GM12878 (cell line): ENCODE data around the gene CHST2. TPM values are rescaled to one million over a fixed set of nuclear protein-coding genes. Genes with fewer than 3 reads are reported as not detected.

Source experiments
- ATAC-seq: fragments of 200-7000 bp; cut with Tn5 transposase; 3 replicates; pipeline ENCODE4 v1.9.1; 2020; ENCODE audit warnings: mild to moderate bottlenecking, moderate library complexity
- BruUV-seq: library from RNA; stranded (reverse); fragments of 400-500 nt; replicated peaks from 2 replicates; lab custom pipeline; 2021; lab: Mats Ljungman, UMichigan
- CTCF ChIA-PET: fragments of 300-600 bp; sonication (Branson Sonifier 250); formaldehyde crosslinking; extraction: SDS; loops from one replicate; lab custom pipeline; 2021; ENCODE audit warnings: inconsistent platforms; lab: Yijun Ruan, JAX
- POLR2A ChIA-PET: fragments of 350-600 bp; formaldehyde crosslinking; extraction: SDS; loops from one replicate; lab custom pipeline; 2021; ENCODE audit warnings: inconsistent platforms; lab: Charles Lee
- RAD21 ChIA-PET: fragments of 300-600 bp; sonication (Branson Sonifier 250); formaldehyde crosslinking; loops from one replicate; lab custom pipeline; 2023; ENCODE audit warnings: antibody characterized with exemption; ENCODE audit not compliant: unreplicated experiment; lab: Charles Lee
- SMC1A ChIA-PET: fragments of 300-600 bp; sonication (Branson Sonifier 250); formaldehyde crosslinking; loops from one replicate; lab custom pipeline; 2023; ENCODE audit not compliant: unreplicated experiment, uncharacterized antibody; lab: Charles Lee
- DNase-seq: peaks from one replicate; pipeline ENCODE4 v3.0.0-alpha.2; 2011; ENCODE audit warnings: low read depth, low spot score
- FAIRE-seq: peaks from 3 replicates; lab custom pipeline; 2011; peaks lifted over from hg19 to GRCh38; lab: Jason Lieb, UNC
- H2AFZ ChIP-seq: 2 replicates; pipeline ENCODE4 v1.6.0; 2011; ENCODE audit warnings: low read depth, low read length, control low read depth; ENCODE audit not compliant: control insufficient read depth
- H3K27ac ChIP-seq: 2 replicates; pipeline ENCODE4 v1.5.1; 2011; ENCODE audit warnings: control low read depth; ENCODE audit not compliant: control insufficient read depth, insufficient read depth
- H3K27me3 ChIP-seq, 2 experiments: replicated peaks in 1 of 2; 2 replicates each; pipeline versions ENCODE4 v1.6.0 to v1.6.1; 2011; ENCODE audit warnings: low read length in 1 of 2; ENCODE audit not compliant: control insufficient read depth in 2 of 2, insufficient read depth in 2 of 2
- H3K36me3 ChIP-seq, 2 experiments: 2 replicates each; pipeline ENCODE4 v1.5.1; 2011; ENCODE audit warnings: low read length in 1 of 2; ENCODE audit not compliant: control insufficient read depth in 2 of 2, insufficient read depth in 2 of 2
- H3K4me1 ChIP-seq: 2 replicates; pipeline ENCODE4 v1.6.1; 2011; ENCODE audit warnings: mild to moderate bottlenecking, low read length, moderate library complexity, mixed read lengths; ENCODE audit not compliant: control insufficient read depth, insufficient read depth
- H3K4me2 ChIP-seq: 2 replicates; pipeline ENCODE4 v1.6.0; 2011; ENCODE audit warnings: control low read depth; ENCODE audit not compliant: control insufficient read depth, insufficient read depth
- H3K4me3 ChIP-seq: fragments of 200-600 bp; sonication (generic); 2 replicates; pipeline ENCODE4 v1.5.1; 2016
- H3K79me2 ChIP-seq: 2 replicates; pipeline ENCODE4 v1.6.0; 2011; ENCODE audit warnings: low read length; ENCODE audit not compliant: control insufficient read depth, insufficient read depth
- H3K9ac ChIP-seq: 2 replicates; pipeline ENCODE4 v1.8.0; 2011; ENCODE audit warnings: low read length, control low read depth, mixed read lengths; ENCODE audit not compliant: control insufficient read depth, insufficient read depth
- H3K9me3 ChIP-seq: replicated peaks from 3 replicates; pipeline ENCODE4 v1.5.1; 2011; ENCODE audit warnings: mild to moderate bottlenecking, low read length; ENCODE audit not compliant: control insufficient read depth, insufficient read depth
- H4K20me1 ChIP-seq: 2 replicates; pipeline ENCODE4 v1.6.0; 2011; ENCODE audit not compliant: control insufficient read depth, insufficient read depth
- ASH2L ChIP-seq: fragments of 300-600, 200-600 bp; sonication (generic); IDR thresholded peaks from 2 replicates; pipeline ENCODE4 v1.6.1; 2017; ENCODE audit warnings: low read depth, mild to moderate bottlenecking, borderline replicate concordance
- HDAC2 ChIP-seq: fragments of 200-600 bp; sonication (generic); IDR thresholded peaks from 2 replicates; pipeline ENCODE4 v1.6.1; 2017
- HDGF ChIP-seq: fragments of 450-650 bp; IDR thresholded peaks from 2 replicates; pipeline ENCODE4 v1.6.1; 2016; ENCODE audit warnings: antibody characterized with exemption
- IRF4 ChIP-seq: IDR thresholded peaks from 2 replicates; pipeline ENCODE4 v1.6.1; 2011; ENCODE audit warnings: low read depth, low read length
- MEF2A ChIP-seq: IDR thresholded peaks from 2 replicates; pipeline ENCODE4 v1.6.1; 2011; ENCODE audit warnings: low read depth, mild to moderate bottlenecking, low read length, moderate library complexity; ENCODE audit not compliant: insufficient read depth
- RB1 ChIP-seq: fragments of 450-650 bp; formaldehyde crosslinking; IDR thresholded peaks from 2 replicates; pipeline ENCODE4 v1.6.1; 2017; ENCODE audit warnings: mild to moderate bottlenecking, borderline replicate concordance
- SIX5 ChIP-seq: IDR thresholded peaks from 2 replicates; pipeline ENCODE4 v1.6.1; 2011; ENCODE audit warnings: mild to moderate bottlenecking, low read depth, low read length, moderate library complexity; ENCODE audit not compliant: severe bottlenecking
- SMAD5 ChIP-seq: IDR thresholded peaks from 2 replicates; pipeline ENCODE4 v1.6.1; 2016; ENCODE audit warnings: antibody characterized with exemption, low read depth
- SPI1 ChIP-seq: IDR thresholded peaks from 2 replicates; pipeline ENCODE4 v1.6.1; 2011; ENCODE audit warnings: low read depth, mild to moderate bottlenecking, low read length, moderate library complexity, borderline replicate concordance; ENCODE audit not compliant: insufficient read depth
- TARDBP ChIP-seq: IDR thresholded peaks from 2 replicates; pipeline ENCODE4 v1.6.1; 2016; ENCODE audit warnings: borderline replicate concordance
- WGBS: methylation state at CpG from one replicate; pipeline ENCODE4 v1.1.6; 2016; ENCODE audit warnings: low lambda C conversion rate; ENCODE audit not compliant: insufficient replicate concordance, insufficient coverage; ENCODE audit errors: missing lambda C conversion rate; 5-methylcytosine and 5-hydroxymethylcytosine counted together
- in situ Hi-C: fragments of 300-500 bp; cut with MboI; formaldehyde crosslinking; loops from 9 replicates; pipeline ENCODE4 v1.14.3; 2018; ENCODE audit warnings: mixed read lengths
- intact Hi-C: fragments of 100-400 bp; cut with micrococcal nuclease; formaldehyde crosslinking; loops from one replicate; pipeline ENCODE4 v1.14.2; 2022; ENCODE audit not compliant: unreplicated experiment
- polyA plus RNA-seq, 11 experiments: library from polyadenylated mRNA; depleted of rRNA in 4 of 11; unstranded in 6 of 11; stranded (reverse) in 5 of 11; fragments of >200 nt; fragmentation: Nextera tagmentation in 4 of 11; fragmentation: Illumina TruSeq in 1 of 11; extraction: Ambion mirVana in 4 of 11; extraction: Trizol in 1 of 11; gene quantifications; 1 replicate in 1 of 11; 2 replicates in 10 of 11; pipeline versions ENCODE4 v1.2.1 to v1.2.3, GENCODE V29; 2011 to 2016; ENCODE audit warnings: inconsistent platforms in 2 of 11, missing spikeins in 2 of 11, low read depth in 1 of 11
- total RNA-seq, 4 experiments: library from RNA; depleted of rRNA in 3 of 4; stranded (reverse); fragments of >200 nt in 3 of 4; fragmentation: Illumina TruSeq in 1 of 4; extraction: Trizol in 1 of 4; gene quantifications; 2 replicates each; pipeline versions ENCODE4 v1.2.1 to v1.2.3, GENCODE V29; 2013 to 2021
- TF ChIP-seq, protein P1 (sequence below): fragments of 450-650 bp; IDR thresholded peaks from 2 replicates; pipeline ENCODE4 v1.6.1; 2017; ENCODE audit warnings: antibody characterized with exemption, mild to moderate bottlenecking, moderate library complexity
- TF ChIP-seq, protein P2 (sequence below): fragments of 450-650 bp; formaldehyde crosslinking; IDR thresholded peaks from 2 replicates; pipeline ENCODE4 v1.5.0; 2022; ENCODE audit warnings: mild to moderate bottlenecking, missing genetic modification characterization
- TF ChIP-seq, protein P3 (sequence below): fragments of 450-650 bp; IDR thresholded peaks from 2 replicates; pipeline ENCODE4 v1.6.1; 2017; ENCODE audit warnings: mild to moderate bottlenecking, low read depth, inconsistent platforms; ENCODE audit not compliant: poor library complexity, severe bottlenecking
- TF ChIP-seq, protein P4 (sequence below): IDR thresholded peaks from 2 replicates; pipeline ENCODE4 v1.6.1; 2012; ENCODE audit warnings: low read depth, low read length, improper control_type of control experiment

Gene CHST2
- total and polyA plus RNA-seq, 10 of the 15 experiments (the other 5 are each of a cell fraction or from before 2014, with no cell fraction given), result 1.6 to 37.2 (median 8.8) TPM

DNA sequence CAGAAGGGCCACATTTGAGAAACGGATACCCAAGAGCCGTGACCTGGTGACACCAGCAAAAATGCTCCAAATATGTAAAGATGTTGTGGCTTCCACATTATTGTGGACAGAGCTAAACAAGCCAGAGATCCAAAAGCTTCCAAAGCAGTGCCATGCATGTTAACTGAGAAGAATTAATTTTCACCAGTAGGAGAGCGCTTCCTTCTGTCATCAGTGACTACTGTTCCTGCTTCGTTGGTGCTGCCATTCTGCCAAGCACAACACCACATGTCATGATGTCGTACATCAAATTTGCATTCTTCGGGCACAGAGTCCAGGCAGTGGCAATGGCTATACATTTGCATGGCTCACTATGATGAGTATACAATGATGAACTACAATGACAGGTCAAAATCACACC is 19.1 kb upstream of the CHST2 start:
- BruUV-seq, result no TSS peak
- TF ChIP-seq SPI1, result no peak
- TF ChIP-seq, protein P1, sequence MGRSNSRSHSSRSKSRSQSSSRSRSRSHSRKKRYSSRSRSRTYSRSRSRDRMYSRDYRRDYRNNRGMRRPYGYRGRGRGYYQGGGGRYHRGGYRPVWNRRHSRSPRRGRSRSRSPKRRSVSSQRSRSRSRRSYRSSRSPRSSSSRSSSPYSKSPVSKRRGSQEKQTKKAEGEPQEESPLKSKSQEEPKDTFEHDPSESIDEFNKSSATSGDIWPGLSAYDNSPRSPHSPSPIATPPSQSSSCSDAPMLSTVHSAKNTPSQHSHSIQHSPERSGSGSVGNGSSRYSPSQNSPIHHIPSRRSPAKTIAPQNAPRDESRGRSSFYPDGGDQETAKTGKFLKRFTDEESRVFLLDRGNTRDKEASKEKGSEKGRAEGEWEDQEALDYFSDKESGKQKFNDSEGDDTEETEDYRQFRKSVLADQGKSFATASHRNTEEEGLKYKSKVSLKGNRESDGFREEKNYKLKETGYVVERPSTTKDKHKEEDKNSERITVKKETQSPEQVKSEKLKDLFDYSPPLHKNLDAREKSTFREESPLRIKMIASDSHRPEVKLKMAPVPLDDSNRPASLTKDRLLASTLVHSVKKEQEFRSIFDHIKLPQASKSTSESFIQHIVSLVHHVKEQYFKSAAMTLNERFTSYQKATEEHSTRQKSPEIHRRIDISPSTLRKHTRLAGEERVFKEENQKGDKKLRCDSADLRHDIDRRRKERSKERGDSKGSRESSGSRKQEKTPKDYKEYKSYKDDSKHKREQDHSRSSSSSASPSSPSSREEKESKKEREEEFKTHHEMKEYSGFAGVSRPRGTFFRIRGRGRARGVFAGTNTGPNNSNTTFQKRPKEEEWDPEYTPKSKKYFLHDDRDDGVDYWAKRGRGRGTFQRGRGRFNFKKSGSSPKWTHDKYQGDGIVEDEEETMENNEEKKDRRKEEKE, result no peak
- no peak for TF ChIP-seq TARDBP
- no peak for TF ChIP-seq HDGF
- no peak for TF ChIP-seq IRF4
- TF ChIP-seq MEF2A, result no peak
- TF ChIP-seq HDAC2, result no peak
- no peak for TF ChIP-seq SIX5
- TF ChIP-seq RB1, result no peak
- TF ChIP-seq ASH2L, result no peak
- no peak for TF ChIP-seq SMAD5
- TF ChIP-seq, protein P2, sequence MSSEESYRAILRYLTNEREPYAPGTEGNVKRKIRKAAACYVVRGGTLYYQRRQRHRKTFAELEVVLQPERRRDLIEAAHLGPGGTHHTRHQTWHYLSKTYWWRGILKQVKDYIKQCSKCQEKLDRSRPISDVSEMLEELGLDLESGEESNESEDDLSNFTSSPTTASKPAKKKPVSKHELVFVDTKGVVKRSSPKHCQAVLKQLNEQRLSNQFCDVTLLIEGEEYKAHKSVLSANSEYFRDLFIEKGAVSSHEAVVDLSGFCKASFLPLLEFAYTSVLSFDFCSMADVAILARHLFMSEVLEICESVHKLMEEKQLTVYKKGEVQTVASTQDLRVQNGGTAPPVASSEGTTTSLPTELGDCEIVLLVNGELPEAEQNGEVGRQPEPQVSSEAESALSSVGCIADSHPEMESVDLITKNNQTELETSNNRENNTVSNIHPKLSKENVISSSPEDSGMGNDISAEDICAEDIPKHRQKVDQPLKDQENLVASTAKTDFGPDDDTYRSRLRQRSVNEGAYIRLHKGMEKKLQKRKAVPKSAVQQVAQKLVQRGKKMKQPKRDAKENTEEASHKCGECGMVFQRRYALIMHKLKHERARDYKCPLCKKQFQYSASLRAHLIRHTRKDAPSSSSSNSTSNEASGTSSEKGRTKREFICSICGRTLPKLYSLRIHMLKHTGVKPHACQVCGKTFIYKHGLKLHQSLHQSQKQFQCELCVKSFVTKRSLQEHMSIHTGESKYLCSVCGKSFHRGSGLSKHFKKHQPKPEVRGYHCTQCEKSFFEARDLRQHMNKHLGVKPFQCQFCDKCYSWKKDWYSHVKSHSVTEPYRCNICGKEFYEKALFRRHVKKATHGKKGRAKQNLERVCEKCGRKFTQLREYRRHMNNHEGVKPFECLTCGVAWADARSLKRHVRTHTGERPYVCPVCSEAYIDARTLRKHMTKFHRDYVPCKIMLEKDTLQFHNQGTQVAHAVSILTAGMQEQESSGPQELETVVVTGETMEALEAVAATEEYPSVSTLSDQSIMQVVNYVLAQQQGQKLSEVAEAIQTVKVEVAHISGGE (CRISPR knock-in tag), result no peak
- TF ChIP-seq, protein P3, sequence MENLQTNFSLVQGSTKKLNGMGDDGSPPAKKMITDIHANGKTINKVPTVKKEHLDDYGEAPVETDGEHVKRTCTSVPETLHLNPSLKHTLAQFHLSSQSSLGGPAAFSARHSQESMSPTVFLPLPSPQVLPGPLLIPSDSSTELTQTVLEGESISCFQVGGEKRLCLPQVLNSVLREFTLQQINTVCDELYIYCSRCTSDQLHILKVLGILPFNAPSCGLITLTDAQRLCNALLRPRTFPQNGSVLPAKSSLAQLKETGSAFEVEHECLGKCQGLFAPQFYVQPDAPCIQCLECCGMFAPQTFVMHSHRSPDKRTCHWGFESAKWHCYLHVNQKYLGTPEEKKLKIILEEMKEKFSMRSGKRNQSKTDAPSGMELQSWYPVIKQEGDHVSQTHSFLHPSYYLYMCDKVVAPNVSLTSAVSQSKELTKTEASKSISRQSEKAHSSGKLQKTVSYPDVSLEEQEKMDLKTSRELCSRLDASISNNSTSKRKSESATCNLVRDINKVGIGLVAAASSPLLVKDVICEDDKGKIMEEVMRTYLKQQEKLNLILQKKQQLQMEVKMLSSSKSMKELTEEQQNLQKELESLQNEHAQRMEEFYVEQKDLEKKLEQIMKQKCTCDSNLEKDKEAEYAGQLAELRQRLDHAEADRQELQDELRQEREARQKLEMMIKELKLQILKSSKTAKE, result no peak
- TF ChIP-seq, protein P4, sequence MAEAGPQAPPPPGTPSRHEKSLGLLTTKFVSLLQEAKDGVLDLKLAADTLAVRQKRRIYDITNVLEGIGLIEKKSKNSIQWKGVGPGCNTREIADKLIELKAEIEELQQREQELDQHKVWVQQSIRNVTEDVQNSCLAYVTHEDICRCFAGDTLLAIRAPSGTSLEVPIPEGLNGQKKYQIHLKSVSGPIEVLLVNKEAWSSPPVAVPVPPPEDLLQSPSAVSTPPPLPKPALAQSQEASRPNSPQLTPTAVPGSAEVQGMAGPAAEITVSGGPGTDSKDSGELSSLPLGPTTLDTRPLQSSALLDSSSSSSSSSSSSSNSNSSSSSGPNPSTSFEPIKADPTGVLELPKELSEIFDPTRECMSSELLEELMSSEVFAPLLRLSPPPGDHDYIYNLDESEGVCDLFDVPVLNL, result no peak
- SMC1A ChIA-PET, result no interaction called here
- 55% methylated on average over 6 of the region's 6 CpGs for WGBS
- Histone ChIP-seq H4K20me1 (no peaks in the 10 kb centered on the region), H3K9ac (no peak overlapping the region), H3K9me3 (peaks cover 15% of the 10 kb centered on the region), H3K27me3 (no peaks in the 10 kb centered on the region), H3K79me2 (no peaks in the 10 kb centered on the region), H3K4me1 (no peaks in the 10 kb centered on the region), H3K4me3 (no peak overlapping the region), H2AFZ (no peak overlapping the region), H3K4me2 (no peak overlapping the region), H3K36me3 (no peaks in the 10 kb centered on the region), H3K27ac (no peak overlapping the region)
- POLR2A ChIA-PET, result no interaction called here
- ATAC-seq (no peak), DNase-seq (no peak), FAIRE-seq (no peak)
- intact Hi-C loops, result no loop called here
- in situ Hi-C loops, result no loop called here
- CTCF ChIA-PET, result no interaction called here
- RAD21 ChIA-PET, result no interaction called here
